ENCODE results near the gene AOC3.
"Not testable (repeated sequence)": the region's sequence is repeated elsewhere in the genome, so short reads cannot be mapped to it uniquely, and the experiment has no call there.

AOC3 gene

GRCh38 chr17:42898147-42898811, 47.3 kb downstream of the AOC3 start:
- DNase-seq: no peak

- DNase-seq: not testable (repeated sequence)
Measured at GRCh38 chr17:42899981-42900380, 49.0 kb downstream of the AOC3 start.

- DNase-seq: no peak
Measured at GRCh38 chr17:42900460-42901331, 49.7 kb downstream of the AOC3 start, which contains the start of gene G6PC1. Gene G6PC1, plus strand, starts transcription at chr17:42900799. Its CDS starts 78 bp downstream, at chr17:42900877.

GRCh38 chr17:42901535-42902229, 50.7 kb downstream of the AOC3 start:
- DNase-seq: no peak

- DNase-seq: no peak
Measured at GRCh38 chr17:42904110-42904469, 53.1 kb downstream of the AOC3 start.

- no peak for DNase-seq
Measured at GRCh38 chr17:42906772-42907446, 55.9 kb downstream of the AOC3 start.
